Activated naive CD4-positive, alpha-beta T cell treated with Interleukin-2 at 50 U/mL for 16 hours (primary cell): Measurements from ENCODE around the gene KCNF1.

Source experiments
- DNase-seq: peaks from one replicate; pipeline ENCODE4 v3.0.0-alpha.2; 2020

KCNF1 gene, protein sequence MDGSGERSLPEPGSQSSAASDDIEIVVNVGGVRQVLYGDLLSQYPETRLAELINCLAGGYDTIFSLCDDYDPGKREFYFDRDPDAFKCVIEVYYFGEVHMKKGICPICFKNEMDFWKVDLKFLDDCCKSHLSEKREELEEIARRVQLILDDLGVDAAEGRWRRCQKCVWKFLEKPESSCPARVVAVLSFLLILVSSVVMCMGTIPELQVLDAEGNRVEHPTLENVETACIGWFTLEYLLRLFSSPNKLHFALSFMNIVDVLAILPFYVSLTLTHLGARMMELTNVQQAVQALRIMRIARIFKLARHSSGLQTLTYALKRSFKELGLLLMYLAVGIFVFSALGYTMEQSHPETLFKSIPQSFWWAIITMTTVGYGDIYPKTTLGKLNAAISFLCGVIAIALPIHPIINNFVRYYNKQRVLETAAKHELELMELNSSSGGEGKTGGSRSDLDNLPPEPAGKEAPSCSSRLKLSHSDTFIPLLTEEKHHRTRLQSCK

DNA sequence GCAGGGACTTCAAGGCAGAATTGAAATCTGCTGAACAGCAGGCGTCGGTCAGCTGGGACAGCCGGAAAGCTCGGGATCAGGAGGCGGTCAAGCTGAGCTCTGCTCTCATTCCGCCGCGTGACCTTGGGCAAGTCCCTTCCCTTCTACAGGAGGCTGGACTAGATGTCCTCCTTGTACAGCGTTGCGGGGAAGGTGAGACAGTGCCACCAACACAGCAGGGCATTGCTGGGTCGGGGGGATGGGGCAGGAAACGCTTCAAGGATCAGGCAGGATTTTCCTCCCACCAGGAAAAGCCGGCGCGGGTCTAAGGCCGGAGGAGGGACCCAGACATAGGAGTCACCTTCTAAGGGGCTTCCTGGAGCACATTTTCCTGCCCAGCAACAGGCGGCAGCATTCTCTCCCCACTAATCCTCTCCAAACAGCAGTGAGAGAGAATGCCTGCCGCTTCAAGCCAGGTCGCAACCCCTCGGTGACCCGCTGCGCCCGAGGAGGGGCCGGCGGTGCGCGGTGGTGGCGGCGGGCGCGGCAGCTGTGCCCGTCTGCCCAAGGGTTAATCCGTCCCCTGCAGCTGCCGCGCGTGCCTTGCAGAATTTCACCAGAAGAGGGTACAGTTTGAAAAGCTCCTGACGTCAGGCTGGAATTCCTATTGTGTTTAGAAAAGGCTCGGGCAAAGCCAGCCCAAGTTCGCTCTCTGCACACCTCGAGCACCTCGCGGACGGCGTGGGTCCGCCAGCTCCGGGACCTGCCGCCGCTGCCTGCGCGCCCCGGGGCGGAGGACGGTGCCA is at the start of gene KCNF1:
KCNF1 (plus strand) TSS at position 644 of the 785 bp plus-strand sequence. CDS start 493 bp downstream, outside the sequence.
- DNase-seq = no peak

DNA sequence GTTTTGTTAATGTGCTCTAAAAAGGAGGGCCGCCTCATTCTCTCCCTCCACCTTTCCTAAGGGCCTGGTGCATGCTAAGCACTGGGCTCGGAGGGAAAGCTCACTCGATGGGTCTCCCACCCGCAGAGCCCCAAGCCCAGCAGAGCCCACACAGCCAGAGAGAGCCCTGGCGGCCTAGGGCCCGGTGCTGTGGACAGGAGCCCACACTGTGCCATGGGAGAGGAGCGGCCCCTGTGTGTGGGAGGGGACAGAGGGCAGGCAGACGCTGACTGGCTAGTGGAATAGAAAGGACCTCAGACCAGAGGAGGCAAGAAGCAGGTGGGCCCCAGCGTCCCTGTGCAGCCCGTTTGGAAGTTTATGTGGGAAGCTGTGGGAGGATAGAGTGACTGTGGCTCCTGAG is 49.4 kb upstream of the KCNF1 start:
- no peak for DNase-seq

DNA sequence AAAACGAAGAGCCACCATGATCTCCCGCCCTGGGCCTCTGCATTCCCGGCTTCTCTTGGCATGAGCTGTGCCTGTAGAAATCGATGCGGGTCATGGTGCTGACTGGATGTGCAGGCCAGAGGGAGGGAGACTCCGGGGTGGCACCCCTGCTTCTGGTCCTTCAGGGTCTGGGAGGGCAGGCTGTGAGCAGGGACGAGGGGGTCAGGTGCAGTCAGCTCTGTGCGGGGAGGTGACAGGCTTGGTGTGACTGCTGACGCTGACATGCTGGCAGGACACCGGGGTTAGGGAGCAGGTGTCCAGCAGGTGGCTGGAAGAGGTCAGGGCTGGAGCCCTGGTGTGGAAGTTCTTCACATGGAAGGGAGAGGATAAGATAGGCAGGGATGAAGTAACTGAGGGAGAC is 48.7 kb upstream of the KCNF1 start:
- DNase-seq = no peak

DNA sequence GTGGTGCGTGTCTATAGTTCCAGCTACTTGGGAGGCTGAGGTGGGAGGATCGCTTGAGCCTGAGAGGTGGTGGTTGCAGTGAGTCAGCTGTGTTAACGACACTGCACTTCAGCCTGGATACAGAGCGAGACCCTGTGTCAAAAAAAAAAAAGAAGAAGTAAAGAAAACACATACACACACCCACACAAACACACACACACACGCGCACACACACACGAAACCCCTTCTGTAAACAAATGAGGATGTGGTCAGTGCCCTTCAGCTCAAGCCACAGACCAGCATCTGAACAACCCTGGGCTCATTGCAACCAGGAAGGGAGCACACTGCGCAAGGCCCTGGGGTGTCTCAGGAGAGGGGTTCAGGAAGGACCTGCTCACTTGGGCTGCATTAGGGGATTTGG is 47.9 kb upstream of the KCNF1 start:
- DNase-seq = no peak

DNA sequence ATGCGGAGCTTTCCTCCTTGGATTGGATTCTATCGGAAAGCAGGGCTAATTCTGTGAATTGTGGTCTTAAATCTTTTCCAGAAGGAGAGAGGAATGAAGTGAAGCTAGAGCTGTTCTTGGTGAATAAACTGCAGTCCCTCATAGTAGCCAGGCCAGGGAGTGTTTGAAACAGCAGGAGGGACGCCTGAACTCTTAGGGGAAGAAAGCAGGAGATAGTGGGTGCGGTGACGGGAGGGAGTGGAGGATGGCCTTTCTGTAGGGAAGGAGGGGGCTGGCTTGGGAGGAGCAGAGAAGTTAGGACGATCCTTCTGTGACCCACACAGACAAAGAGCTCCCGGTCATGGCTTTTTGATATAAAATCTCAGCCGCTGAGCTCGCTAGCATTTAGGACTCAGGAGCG is 47.5 kb upstream of the KCNF1 start:
- DNase-seq = no peak

DNA sequence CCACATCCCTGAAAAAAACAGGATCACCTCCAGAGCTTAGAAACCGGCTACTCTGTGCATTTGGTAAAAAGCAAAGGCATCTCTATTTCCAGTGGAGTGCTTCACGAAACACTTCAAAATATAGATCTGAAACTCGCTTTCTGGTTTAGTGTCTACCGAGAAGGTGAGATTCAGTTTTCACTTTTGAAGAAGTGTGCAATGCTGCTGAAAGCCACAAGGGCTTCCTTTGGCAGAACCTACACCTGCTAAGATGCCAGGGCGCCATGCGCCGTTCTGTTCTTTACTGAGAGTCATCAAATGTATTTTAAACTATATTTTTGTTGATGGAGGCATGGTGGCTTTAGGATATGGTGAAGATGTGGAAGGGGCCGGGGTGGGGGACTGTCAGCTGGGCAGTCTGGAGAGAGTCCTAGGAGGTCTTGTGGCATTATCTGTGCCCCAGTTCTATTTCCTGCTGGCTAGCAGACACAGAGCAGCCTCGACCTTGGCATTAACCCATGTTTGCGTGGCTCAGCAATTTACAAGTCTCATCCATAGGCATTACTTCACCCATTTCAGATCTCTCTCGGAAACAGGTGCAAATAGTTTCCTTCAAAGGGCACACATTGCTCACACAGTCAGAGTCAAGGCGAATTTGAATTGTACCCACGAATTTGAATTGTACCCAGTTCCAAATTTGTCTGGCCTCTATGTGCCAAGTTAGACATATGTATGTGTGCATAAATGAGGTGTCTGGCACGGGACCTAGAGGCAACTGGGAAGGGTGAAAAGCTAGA is 46.7 kb upstream of the KCNF1 start:
- DNase-seq = peak; percentile 21

DNA sequence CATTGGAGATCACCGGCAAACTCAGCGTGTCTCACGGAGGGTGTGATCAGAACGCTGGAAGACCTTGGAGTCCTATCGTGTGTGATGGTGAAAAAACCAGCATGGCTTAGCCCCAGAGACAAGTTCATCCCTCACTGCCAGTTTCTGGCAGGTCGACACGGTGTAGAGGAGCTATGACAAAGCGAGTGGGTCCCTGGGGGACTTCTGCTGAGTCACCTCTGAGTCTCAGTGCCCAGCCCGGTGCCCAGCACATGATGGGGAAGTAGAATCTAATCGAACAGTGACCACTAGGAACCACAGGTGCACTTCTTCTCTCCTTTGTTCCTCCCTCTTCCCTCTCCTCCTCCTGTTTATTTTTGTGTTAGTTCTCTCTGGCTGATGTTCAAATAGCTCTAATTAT is 45.9 kb upstream of the KCNF1 start:
- DNase-seq = no peak

DNA sequence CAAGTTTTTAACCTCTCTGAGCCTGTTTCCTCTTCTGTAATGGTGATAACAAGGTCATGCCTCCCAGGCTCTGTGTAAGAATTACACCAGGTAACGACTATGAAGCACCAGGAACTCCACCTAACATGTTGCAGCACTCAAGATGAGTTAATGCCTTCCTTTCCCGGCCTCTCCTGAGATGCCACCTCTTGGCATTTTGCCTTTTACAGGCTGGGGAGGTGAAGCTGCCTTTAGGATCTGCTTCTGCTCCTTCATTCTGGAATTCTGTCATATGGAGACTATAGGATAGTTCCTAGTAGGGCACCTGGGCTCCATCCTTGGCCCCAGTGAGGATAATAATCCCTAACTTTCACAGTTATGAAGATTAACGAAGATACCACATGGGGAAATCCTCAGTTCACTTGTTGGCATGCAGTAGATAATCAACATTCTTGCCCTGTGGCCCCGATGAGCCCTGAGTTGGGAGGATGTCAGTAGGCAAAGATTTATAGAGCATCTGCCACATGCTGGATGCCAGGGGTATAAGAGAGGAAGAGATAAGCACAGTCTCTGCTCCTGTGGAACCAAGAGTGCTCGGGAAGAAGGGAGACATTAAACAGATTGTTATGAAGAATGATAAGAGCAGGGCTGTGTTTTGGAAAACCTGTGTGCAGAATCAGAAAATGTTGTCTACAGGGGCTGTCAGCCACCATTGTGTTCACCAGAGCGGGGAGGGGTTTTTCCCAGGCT is 43.9 kb upstream of the KCNF1 start:
- DNase-seq = no peak

DNA sequence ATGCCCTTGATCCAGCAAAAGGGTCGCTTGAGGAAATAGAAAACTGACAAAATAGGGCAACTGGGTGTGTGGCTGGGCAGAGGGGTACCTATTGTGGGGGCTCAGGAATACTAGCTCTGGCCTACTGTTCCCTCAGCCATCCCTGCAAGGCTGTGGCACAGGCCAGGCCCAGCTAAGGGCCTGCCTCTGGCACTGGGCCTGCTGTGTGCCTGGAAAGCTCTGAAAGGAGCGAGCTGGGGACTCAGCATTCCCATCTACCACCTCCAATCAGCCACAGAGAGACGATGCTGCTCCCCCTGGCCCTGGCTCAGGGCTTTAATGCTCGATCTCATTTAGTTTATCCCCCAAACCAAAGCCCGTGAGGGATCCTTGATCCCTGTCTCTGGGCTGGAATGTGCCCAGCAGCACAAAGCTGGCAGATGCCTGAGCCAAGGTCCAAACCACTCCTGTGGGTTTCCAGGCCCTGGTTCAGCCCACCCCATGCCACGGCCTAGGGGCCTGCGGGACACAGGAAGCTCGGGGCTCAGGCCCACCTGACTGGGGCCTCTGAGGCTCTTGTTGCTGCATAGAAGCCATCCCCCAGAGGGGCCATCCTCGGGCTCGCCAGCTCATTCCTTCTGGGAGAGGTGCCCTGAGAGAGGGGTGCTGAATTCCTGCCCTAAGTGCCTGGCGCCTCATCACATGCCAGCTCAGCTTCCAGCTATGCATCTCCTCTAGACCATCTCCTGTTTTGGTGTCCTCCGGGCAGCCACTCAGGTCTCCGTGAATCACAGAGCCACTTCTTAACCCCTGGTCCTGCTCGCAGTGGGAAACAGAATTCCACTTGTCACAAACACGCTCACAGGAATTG is 43.0 kb upstream of the KCNF1 start:
- DNase-seq = no peak

DNA sequence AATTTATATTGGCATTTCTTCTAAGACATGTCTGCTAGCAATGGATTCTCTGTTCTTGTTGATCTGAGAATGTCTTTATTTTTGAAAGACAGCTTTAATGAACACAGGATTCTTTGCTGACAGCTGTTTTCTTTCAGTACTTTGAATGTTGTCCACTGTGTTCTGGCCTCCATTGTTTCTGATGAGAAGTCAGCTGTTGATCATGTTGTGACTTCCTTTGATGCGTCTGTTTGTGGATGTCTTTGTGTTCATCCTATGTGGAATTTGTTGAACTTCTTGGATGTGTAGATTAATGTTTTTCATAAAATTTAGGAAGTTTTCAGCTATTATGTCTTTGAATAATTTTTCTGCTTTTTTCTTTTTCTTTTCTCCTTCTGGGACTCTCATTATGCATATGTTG is 39.8 kb upstream of the KCNF1 start:
- DNase-seq = no peak

DNA sequence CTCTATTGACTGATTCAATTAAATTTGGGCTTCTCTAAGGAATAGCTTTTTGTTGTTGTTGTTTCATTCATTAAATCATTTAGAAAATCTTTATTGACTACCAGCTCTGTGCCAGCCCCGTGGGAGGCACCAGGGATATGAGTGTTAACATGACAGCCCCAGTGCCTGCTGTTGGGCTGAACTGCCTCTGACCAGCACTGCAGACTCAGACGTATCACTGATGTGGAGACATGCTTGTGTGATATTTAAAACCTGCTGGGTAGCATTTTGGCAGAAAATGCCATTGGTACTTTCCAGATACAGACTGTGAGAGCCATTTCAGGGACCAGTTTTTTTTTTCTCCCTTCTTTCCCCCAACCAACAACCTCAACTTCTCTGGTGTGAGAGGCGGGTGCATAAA is 38.6 kb upstream of the KCNF1 start:
- no peak for DNase-seq

DNA sequence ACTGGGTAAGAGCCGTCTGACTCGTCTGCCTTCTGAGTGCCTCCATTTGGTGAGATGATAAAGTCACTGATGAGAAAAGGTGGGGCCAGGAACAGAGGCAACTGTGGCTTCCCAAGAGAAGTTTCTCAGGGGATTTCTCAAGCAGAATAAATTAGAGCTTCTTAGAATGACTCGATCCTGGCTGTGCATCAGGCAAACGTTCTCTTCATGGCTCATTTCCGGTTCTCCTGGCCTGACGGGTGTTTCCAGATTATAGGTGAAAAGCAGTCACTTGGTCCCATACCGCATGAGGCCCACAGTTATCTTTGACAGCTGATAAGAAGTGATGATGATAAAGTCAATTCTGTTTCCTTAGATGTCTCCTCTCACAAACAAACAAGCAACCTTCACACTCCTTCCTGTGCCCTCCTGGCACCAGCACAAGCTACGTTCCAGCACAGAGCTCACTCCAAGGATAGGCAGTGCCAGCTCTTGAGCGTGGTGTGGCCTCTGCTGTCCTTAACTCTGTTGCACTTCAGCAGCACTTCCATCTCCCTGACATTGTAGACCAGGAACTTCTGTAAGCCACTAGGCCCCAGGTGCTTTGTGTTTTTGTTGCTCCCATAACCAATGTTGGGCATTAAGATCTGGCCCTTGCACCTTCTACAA is 37.8 kb upstream of the KCNF1 start:
- no peak for DNase-seq

DNA sequence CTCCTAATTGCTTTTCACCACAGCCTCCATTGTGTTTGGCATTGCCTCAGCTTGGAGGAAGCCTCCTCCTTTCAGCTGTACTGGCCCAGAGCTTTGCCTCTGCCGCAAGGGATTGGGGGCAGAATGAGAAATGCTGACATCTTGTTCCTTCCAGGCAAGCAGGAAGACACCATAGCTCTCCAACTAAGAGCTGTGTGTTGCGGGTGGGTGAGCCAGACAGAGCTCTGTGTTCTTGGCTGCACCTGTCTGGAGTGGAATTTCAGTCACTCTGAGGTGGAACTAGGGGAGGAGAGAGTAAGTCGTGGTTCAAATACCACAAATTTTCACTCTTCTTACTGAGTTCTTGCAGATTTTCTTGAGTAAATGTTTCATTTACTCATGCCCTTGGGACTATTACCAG is 36.6 kb upstream of the KCNF1 start:
- no peak for DNase-seq

DNA sequence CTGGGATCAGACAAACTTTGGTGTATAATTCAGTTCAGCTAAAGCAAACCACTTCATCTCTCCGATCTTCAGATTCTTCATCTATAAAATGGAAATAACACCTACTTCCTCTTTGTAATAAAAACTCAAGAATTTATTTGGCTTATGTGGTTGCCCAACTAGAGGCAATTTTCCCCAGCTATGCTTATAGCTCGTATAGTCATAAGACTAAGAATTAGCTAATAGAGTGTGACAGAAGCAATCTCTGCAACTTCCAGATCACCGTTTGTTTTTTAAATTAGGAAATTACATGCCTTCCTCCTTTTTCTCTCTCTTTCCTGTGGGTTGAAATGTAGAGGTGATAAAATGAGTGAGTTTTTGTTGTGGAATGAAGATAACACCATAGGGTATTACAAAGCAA is 35.3 kb upstream of the KCNF1 start:
- DNase-seq = no peak

DNA sequence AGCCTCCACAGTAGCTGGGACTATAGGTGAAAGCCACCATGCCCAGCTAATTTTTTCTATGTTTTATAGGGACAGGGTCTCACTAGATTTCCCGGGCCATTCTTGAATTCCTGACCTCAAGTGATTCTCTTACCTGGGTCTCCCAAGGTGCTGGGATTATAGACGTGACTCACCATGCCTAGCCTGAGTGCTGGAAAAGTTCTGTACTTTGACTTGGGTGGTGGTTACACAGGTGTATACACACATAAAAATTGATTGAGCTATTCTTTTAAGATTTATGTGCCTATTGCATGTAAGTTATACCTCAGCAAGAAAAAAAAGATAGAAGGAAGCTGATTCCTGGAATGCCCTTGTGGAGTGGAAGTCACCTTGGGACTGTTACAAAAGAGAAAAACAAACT is 34.8 kb upstream of the KCNF1 start:
- DNase-seq = no peak

DNA sequence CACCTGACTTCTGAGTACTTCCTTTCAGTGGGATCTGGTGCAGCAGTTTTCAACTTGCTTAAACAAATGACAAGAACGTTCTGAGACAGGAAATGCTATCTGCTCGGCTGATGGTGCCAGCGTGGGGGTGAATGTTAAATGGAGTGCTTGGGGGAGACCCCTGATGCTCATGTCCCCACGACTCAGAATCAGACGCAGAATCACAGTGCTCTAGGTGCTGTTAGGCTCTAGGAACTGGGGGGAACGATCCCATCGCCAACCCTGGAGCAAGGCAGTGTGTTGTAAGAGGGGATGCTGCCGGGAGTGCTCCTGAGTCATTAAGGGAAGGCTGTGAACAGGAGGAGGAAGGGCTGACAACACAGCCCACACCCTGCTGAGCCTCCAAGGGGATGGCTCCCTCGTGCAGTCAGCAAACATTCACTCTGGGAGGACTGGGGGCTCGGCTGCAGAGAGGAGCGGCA is 34.1 kb upstream of the KCNF1 start:
- no peak for DNase-seq

DNA sequence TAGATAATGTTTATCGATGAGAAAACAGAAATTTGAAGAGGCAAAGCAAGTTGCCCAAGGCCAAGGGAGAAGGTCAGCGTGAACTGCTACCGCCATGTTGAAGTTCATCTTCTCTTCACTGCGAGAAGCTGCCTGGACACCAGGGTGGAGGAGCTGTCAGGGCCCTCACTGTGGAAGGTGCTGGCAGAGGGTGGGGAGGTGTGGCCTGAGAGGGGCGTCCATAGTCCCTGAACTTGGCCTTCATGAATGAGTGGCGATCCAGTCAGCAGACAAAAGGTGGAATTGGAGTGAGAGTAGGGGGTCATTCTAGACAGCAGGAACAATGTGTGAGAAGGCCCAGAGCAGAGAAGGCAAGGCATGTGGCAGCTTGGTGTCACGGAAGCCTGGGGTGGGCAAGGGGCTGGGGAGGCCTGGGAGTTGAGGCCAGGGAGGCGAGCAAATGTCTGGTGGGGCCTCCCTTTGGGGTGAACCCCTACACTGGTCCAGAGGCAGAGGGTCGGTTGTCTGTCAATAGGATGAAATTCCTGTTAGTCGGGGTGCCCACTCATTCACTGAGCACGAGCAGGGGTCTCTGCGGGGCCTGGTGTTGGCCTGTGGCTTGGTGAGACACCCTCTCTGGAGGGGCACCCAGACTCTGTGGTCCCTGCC is 33.3 kb upstream of the KCNF1 start:
- no peak for DNase-seq

DNA sequence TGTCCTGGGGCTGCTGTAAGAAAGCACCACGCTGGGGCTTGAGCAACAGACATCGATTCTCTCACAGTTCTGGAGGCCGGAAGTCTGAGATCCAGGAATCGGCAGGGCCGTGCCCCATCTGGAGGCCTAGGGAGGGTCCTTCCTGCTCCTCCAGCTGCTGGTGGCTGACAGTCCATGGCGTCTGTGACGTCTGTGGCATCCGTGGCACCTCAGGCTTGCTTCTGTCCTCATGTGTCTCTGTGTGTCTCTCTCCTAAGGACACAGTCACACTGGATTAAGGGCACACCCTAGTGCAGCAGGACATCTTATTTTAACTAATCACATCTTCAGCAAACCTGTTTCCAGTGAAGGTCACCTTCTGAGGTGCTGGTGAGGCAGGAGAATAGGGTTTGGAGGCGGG is 32.6 kb upstream of the KCNF1 start:
- DNase-seq = no peak

DNA sequence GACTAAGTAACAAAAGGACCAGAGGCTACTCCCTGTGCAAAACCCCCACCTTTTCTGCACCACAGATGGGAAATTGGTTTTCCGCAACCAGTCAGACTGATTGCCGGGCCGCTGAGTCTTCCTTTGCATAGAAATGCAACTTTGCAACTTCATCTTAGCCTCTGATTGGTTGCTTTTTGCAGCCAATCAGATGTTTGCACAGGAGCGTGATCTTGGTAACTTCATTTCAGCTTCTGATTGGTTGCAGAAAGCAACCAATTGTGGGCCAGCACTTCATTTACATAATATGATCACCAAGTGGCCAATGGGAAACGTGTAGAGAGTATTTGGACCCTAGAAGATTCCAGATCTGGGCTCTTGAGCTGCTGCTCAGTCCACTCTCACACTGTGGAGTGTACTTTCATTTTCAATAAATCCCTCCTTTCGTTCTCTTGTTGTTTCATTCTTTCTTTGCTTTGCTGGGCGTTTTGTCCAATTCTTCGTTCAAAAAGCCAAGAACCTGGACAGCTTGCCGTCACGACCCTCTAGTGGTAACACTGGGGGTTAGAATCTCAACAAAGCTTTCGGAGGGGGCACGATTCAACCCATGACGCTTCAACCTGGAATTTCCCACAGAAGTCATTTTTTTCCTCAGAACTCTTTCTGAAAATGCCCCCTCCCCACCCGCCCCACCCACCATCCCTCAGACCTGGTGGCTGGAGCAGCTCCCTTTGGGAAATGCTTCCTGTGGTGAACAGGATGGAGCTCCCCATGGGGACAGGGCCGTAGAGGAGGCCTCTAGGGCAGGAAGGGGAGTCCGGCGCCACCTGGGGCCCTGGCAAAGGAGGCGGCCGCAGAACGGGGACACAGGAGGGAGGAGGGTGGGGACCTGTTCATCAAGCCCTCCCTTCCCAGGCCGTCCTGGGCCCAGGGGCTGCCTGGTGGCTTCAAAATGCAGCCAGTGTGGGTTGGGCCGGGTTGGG is 31.8 kb upstream of the KCNF1 start:
- no peak for DNase-seq
